Upper lobe of right lung (tissue), 1 donor: ENCODE measurements around the gene BTBD2. TPM values are rescaled to one million over a fixed set of nuclear protein-coding genes. Genes with fewer than 3 reads are reported as not detected.
A peak's percentile ranks its signal among the peaks of the same experiment; 100 is the strongest.

Experiments
- ATAC-seq: fragments of 200-7000 bp; cut with Tn5 transposase; one replicate; pipeline ENCODE4 v1.9.1; 2020; ENCODE audit warnings: mild to moderate bottlenecking, moderate library complexity
- DNase-seq: peaks from one replicate; pipeline ENCODE4 v3.0.0-alpha.2; 2020
- H3K27ac ChIP-seq: fragments of 200-600 bp; one replicate; pipeline ENCODE4 v1.8.0; 2022
- H3K27me3 ChIP-seq: fragments of 200-600 bp; one replicate; pipeline ENCODE4 v1.8.0; 2022; ENCODE audit warnings: mild to moderate bottlenecking
- H3K36me3 ChIP-seq: fragments of 200-600 bp; one replicate; pipeline ENCODE4 v1.8.0; 2022
- H3K4me1 ChIP-seq: fragments of 200-600 bp; one replicate; pipeline ENCODE4 v1.8.0; 2022
- H3K4me3 ChIP-seq: fragments of 200-600 bp; one replicate; pipeline ENCODE4 v1.8.0; 2022; ENCODE audit warnings: mild to moderate bottlenecking
- H3K9me3 ChIP-seq: fragments of 200-600 bp; one replicate; pipeline ENCODE4 v1.8.0; 2022
- intact Hi-C: fragments of 100-400 bp; cut with DNase I; formaldehyde crosslinking; loops from one replicate; pipeline ENCODE4 v1.11.0; 2022
- total RNA-seq: library from RNA; stranded (reverse); fragmentation: NEBNext Ultra II Directional; extraction: Animal tissue kit (Norgen Biotek cat#: 25700); gene quantifications from one replicate; pipeline ENCODE4 v1.2.1, GENCODE V29; 2021
- TF ChIP-seq, protein P1 (sequence below): fragments of 200-600 bp; IDR thresholded peaks from one replicate; pipeline ENCODE4 v1.8.0; 2022; ENCODE audit warnings: antibody characterized with exemption
- donor health status: DM: no; HTN: yes; CAD: no; lungs with severe emphysema.

Gene BTBD2
- total RNA-seq, 1 donor from 2014 or later = 56.5 TPM

DNA sequence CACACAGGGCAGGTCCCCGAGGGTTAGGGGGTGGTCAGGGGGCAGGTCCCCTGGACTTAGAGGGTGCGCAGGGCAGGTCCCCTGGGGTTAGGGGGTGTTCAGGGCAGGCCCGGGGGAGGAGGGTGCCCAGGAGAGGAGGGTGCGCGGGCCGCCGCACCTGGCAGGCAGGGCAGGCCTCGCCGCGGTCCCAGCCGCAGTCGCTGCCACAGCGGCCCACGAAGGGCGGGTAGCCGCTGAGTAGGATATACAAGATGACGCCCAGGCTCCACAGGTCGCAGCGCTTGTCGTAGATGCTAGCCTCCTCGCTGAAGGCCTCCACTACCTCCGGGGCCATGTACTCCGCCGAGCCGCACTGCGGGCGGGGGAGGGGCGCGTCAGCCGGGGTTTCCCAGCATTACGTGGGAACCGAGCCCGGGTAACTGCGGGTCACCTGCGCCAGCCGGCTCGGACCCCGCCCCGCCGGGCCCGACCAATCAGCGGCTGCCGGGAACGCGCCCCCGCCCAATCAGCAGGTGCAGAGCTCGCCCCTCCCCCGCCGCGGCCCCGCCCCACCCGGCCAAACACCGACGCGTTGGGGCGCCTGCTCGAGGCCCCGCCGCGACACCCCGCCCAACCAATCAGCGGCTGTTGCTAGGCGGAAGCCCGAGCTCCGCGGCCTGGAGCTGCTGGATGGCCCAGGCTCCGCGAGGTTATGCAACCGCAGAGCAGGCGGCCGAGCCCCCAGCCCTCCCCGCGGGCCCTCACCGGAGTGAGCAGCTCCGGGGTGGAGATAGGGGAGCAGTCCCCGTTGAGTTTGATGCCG, 26.4 kb upstream of the BTBD2 start:
- peak overlapping the region; percentile 86 for H3K27ac ChIP-seq
- H3K9me3 ChIP-seq = no peaks in the 10 kb centered on the region
- peak overlapping the region; percentile 36 for H3K4me3 ChIP-seq
- peak; percentile 93 for ATAC-seq
- H3K4me1 ChIP-seq = peaks cover 62% of the 10 kb centered on the region
- intact Hi-C loops = no loop called here
- TF ChIP-seq, protein P1, sequence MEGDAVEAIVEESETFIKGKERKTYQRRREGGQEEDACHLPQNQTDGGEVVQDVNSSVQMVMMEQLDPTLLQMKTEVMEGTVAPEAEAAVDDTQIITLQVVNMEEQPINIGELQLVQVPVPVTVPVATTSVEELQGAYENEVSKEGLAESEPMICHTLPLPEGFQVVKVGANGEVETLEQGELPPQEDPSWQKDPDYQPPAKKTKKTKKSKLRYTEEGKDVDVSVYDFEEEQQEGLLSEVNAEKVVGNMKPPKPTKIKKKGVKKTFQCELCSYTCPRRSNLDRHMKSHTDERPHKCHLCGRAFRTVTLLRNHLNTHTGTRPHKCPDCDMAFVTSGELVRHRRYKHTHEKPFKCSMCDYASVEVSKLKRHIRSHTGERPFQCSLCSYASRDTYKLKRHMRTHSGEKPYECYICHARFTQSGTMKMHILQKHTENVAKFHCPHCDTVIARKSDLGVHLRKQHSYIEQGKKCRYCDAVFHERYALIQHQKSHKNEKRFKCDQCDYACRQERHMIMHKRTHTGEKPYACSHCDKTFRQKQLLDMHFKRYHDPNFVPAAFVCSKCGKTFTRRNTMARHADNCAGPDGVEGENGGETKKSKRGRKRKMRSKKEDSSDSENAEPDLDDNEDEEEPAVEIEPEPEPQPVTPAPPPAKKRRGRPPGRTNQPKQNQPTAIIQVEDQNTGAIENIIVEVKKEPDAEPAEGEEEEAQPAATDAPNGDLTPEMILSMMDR = no peak
- H3K27me3 ChIP-seq = no peaks in the 10 kb centered on the region
- H3K36me3 ChIP-seq = peaks cover 82% of the 10 kb centered on the region
- DNase-seq = peak; percentile 100

DNA sequence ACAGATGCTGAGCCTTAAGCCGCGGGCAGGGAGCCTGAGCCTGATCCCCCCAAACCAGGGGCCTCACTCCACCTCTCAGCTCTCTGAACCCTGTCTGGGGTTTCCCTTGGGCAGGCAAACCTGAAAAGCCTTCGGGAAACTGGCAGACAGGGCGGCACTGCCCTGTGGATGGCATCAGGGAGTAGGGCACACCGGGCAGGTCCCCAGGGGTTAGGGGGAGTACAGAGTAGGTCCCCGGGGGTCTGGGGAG, 25.8 kb upstream of the BTBD2 start:
- Histone ChIP-seq H3K4me3 (no peak overlapping the region), H3K4me1 (peaks cover 56% of the 10 kb centered on the region), H3K27me3 (no peaks in the 10 kb centered on the region), H3K9me3 (no peaks in the 10 kb centered on the region), H3K36me3 (peaks cover 77% of the 10 kb centered on the region), H3K27ac (peak overlapping the region; percentile 83)
- TF ChIP-seq, protein P1 = no peak
- DNase-seq (no peak), ATAC-seq (no peak)
- intact Hi-C loops = no loop called here

DNA sequence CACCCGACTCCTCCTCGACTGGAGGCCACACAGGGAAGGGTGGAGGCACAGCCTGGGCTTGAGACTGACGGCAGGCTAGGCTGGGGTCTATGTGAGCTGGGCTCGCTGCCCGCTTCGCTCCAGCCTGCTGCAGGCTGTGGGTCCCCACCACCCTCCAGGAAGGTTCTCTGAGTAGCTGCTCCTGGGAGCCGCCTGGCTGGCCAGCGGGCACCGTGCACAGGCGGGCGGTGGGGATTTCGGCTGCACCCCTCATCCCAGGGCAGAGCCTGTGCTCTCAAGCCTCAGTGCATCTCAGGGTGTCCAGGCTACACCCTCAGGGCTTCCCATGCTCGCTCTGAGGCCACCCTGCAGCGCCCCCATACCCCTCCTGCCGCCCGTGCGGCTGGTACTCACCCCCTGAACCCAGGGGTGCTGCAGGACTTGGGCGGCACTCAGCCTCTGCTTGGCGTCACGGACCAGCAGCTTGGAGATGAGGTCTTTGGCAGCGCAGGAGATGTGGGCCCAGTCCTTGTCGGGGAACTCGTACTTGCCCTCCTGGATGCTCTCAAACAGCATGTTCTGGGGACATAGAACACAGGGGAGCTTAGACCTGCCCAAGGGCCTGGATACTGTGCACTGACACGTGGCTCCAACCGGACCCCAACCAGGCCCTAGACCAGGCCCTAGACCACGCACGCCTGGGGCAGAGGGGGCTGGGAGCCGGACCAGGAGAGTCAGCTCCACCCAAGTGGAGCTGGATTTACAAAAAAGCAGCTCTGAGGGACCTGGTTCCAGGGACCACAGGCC, 25.3 kb upstream of the BTBD2 start:
- intact Hi-C loops = no loop called here
- H3K4me3 ChIP-seq = no peak overlapping the region
- TF ChIP-seq, protein P1 = no peak
- DNase-seq (peak; percentile 67), ATAC-seq (no peak)
- H3K27me3 ChIP-seq = no peaks in the 10 kb centered on the region
- peaks cover 72% of the 10 kb centered on the region for H3K36me3 ChIP-seq
- peaks cover 51% of the 10 kb centered on the region for H3K4me1 ChIP-seq
- peak overlapping the region; percentile 83 for H3K27ac ChIP-seq
- peaks cover 2% of the 10 kb centered on the region for H3K9me3 ChIP-seq

DNA sequence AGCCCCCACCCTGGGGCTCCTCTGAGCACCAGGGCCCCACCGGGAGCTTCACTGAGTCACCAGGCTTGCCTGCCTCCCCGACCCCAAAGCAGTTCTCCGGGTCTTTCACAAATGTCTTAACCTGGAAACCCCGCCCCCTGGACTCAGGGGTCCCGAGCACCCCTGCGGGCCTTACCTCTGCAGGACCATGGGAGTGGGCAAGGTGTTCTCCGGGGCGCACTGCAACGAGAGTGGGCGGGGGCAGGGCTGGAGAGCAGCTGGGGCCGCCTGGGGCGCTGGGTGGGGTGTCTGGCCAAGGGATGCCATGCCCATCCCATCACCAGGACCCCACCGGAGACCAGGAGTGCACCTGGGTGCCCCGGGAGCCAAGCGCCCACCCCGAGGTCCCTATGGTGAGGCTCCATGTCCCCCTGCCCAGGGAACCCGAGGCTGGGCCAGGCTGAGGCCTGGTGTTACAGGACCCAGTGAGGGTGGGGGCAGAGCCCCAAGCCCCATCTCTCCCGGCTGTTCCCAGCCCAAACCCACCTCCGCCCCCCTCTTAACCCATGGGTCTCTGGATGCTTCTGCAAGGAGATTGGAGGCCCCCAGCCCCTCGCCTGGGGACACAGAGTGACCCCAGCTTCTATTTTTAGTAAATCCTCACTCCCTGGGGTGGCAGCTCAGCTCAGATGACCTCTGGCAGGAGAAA, 24.6 kb upstream of the BTBD2 start:
- no peak overlapping the region for H3K4me3 ChIP-seq
- H3K27ac ChIP-seq = peak overlapping the region; percentile 17
- DNase-seq (peak; percentile 69), ATAC-seq (no peak)
- H3K9me3 ChIP-seq = peaks cover 4% of the 10 kb centered on the region
- H3K4me1 ChIP-seq = peaks cover 44% of the 10 kb centered on the region
- H3K36me3 ChIP-seq = peaks cover 64% of the 10 kb centered on the region
- intact Hi-C loops = no loop called here
- no peaks in the 10 kb centered on the region for H3K27me3 ChIP-seq
- TF ChIP-seq, protein P1 = no peak

DNA sequence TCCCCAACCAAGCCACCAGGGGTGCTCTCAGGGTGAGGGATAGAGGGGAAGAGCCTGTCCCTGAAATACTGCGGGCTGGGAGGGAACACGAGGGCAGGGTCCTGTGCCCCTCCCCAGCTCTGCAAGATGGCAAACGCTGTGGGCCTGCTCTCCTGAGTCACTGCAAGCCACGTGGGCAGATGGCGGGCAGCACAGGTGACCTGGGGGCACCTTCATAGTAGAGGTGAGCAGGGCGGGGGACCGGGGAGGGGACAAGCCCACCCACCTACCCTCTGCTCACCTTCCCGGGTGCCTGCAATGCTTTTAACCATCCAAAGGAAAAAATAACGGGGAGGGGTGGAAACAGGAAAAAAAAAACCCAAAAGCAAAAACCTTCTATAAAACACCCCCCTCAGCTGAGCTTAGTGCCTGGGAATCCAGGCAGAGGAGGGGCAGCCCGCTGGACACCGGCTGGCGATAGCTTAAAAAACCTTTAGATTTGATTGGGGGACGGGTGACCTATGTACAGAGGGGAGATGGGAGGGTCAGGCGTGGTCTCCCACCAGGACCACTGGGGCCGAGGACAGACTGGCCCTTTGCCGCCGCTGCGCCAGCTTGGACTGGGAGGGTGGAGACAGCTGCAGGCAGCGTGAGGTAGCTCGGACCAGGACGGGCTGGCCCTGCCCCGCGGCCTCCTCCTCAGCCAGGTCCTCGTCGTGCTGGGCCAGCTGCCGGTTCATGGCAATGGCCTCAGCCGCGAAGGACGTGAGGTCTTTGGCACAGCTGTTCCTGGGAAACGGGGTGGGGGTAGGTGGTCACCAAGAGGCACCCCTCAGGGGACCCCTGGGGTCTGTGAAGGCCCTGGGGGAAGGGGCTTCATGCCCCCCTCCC, 23.8 kb upstream of the BTBD2 start:
- Histone ChIP-seq H3K27ac (no peak overlapping the region), H3K27me3 (no peaks in the 10 kb centered on the region), H3K9me3 (peaks cover 4% of the 10 kb centered on the region), H3K4me3 (no peak overlapping the region), H3K4me1 (peaks cover 36% of the 10 kb centered on the region), H3K36me3 (peaks cover 57% of the 10 kb centered on the region)
- intact Hi-C loops = no loop called here
- no peak for ATAC-seq
- TF ChIP-seq, protein P1 = no peak
- peak; percentile 64 for DNase-seq
